ENCODE data around the gene CDR2L. TPM values are rescaled to one million over a fixed set of nuclear protein-coding genes. Genes with fewer than 3 reads are reported as not detected.
"Not testable (repeated sequence)": the region's sequence is repeated elsewhere in the genome, so short reads cannot be mapped to it uniquely, and the experiment has no call there.

Gene CDR2L
- total RNA-seq, 2 experiments from 2014 or later: 0.89 to 0.91 TPM

DNA sequence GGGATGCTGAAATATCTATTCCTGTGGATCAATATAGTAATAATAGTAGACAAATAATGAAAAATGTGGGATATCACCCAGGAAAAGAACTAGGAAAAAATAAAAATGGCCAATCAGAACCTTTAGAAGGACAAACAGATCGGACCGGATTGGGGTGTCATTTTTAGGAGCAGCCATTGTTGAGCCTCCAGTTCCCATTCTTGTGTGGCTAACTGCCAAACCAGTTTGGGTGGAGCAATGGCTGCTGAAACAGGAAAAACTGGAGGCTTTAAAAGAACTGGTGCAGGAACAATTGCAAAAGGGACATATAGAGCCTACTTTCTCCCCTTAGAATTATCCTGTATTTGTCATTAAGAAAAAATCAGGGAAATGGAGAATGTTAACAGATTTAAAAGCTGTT is 39.2 kb downstream of the CDR2L start:
- POLR2A ChIA-PET: interaction anchor here (0.7 kb wide), 1 partner anchor 61 kb away, joined by 3 read pairs; the partner anchor contains the start of gene SLC16A5
- H3K27me3 Mint-ChIP-seq; H3K9me3 Mint-ChIP-seq (ENCODE audit: low read depth); intact Hi-C loops (cut with DNase I, micrococcal nuclease); H3K27ac Mint-ChIP-seq; H3K4me3 Mint-ChIP-seq; ATAC-seq; DNase-seq; CTCF ChIA-PET: not testable (repeated sequence)
- H3K36me3 Mint-ChIP-seq (ENCODE audit: low read depth): peaks cover 17% of the 10 kb centered on the region
- peaks cover 16% of the 10 kb centered on the region for H3K4me1 Mint-ChIP-seq

DNA sequence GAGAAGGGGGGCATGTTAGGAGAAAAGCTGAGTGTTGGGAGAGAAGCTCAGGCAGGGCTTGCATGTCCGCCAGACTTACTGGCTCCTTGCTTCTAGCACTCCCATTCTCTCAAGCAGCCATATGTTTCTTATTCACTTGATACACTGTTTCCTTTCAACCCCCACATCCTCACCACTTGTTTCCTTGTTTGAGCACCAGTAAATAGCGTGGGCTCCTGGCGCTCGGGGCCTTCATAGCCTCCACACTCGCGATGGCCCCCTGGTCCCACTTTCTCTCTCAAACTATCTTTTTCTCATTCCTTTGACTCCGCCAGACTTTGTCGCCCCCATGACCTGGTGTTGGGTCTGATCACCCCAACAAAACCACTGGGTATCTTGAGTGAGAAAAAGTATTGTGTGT is 42.7 kb downstream of the CDR2L start:
- H3K27ac Mint-ChIP-seq: no peak overlapping the region
- ChIA-PET CTCF (no interaction called here), POLR2A (interaction anchor here (0.7 kb wide), 1 partner anchor 121 kb away, joined by 3 read pairs; no protein-coding TSS in a partner anchor)
- ATAC-seq (no peak), DNase-seq (no peak)
- intact Hi-C loops (cut with DNase I, micrococcal nuclease): loop anchor here (5.0 to 10.0 kb wide), 6 partner anchors 48 to 637 kb away; partner anchors contain the start of genes CASKIN2 (in 1 of the 2), MYO15B (in 1 of the 2), RECQL5 (in 1 of the 2) and SAP30BP (in 1 of the 2)
- H3K27me3 Mint-ChIP-seq: no peaks in the 10 kb centered on the region
- H3K4me1 Mint-ChIP-seq: peaks cover 32% of the 10 kb centered on the region
- H3K36me3 Mint-ChIP-seq (ENCODE audit: low read depth): peaks cover 8% of the 10 kb centered on the region
- H3K9me3 Mint-ChIP-seq (ENCODE audit: low read depth): peaks cover 3% of the 10 kb centered on the region
- no peak overlapping the region for H3K4me3 Mint-ChIP-seq

DNA sequence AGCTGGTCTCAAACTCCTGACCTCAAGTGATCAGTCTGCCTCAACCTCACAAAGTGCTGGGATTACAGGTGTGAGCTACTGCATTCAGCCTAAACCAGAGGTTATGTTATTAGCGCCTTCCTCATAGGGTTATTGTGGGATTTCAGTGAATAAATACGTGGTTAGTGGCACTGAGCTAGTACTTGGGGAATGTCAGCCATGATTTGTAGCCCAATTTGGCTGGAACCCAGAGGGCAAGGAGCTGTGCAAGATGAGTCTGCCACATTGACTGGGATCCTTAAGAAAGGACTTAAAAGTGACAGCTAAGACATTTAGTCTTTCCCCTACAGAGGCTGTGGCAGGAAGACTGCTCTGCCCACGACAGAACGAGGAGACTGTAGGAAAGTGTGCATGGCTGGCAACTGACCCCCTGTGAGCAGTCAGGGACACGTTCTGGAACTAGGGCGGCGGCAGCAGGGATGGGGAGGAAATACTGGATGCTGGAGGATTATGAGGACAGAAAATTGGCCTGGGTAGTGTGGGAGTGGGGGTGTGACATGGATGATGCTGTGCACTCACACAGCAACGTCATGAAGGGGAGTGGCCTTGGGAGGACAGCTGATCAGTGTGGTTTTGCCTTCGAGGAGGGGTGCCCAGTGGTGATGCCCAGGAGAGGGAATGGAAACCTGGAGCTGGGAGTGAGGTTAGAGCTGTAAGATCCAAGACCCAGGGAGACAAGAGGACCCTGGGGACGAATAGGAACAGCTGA is 44.7 kb downstream of the CDR2L start:
- peak; percentile 23 for ATAC-seq

DNA sequence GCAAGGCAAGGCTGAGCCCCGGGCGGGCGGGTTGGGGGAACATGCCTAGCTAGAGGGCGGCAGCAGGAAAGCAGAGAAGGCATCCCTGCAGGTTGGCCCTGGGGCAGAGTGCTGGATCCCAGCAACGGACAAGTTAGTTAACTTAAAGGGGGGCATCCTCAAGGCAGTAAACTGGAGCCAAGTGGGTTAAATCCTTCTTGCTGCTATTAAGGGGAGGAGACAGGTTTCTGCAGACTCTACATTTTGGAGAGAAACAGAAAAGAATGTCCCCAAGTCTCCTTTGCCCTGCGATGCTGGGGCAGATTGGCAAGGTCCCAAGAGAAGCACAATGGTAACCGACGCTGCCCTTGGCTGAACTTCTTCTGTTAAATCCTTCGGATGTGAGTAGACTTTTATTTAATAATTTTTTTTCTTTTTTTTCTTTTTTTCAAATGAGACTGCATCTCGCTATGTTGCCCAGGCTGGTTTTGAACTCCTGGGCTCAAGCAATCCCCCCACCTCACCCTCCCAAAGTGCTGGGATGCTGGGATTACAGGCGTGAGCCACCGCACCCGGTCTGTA is 45.4 kb downstream of the CDR2L start:
- DNase-seq (no peak), ATAC-seq (peak; percentile 1)
- CTCF ChIA-PET: interaction anchor here (0.6 to 1.4 kb wide), 4 partner anchors 20 to 81 kb away, joined by 3 to 6 read pairs (median 4); partner anchors contain the start of gene MRPL58
- POLR2A ChIA-PET: interaction anchor here (0.6 kb wide), 1 partner anchor 190 kb away, joined by 4 read pairs; no protein-coding TSS in a partner anchor
- Mint-ChIP-seq H3K4me1 (peaks cover 49% of the 10 kb centered on the region), H3K4me3 (peak overlapping the region; percentile 91), H3K36me3 (ENCODE audit: low read depth) (peaks cover 10% of the 10 kb centered on the region), H3K9me3 (ENCODE audit: low read depth) (peaks cover 3% of the 10 kb centered on the region), H3K27me3 (no peaks in the 10 kb centered on the region), H3K27ac (no peak overlapping the region)
- intact Hi-C loops (cut with DNase I, micrococcal nuclease): loop anchor here (1.0 to 10.0 kb wide), 8 partner anchors 20 to 635 kb away; partner anchors contain the start of genes CASKIN2 (in 1 of the 2), MRPL58 (in 1 of the 2), MYO15B (in 1 of the 2) and RECQL5 (in 1 of the 2)

More for the DNA sequence above, 44.7 kb downstream of the CDR2L start:
- Mint-ChIP-seq H3K9me3 (ENCODE audit: low read depth) (peaks cover 3% of the 10 kb centered on the region), H3K36me3 (ENCODE audit: low read depth) (peaks cover 10% of the 10 kb centered on the region), H3K4me1 (peaks cover 47% of the 10 kb centered on the region), H3K27ac (peak overlapping the region; percentile 32), H3K27me3 (no peaks in the 10 kb centered on the region), H3K4me3 (peak overlapping the region; percentile 48)
- ChIA-PET POLR2A (interaction anchor here (0.6 to 1.1 kb wide), 2 partner anchors 21 to 191 kb away, joined by 3 to 4 read pairs; no protein-coding TSS in a partner anchor), CTCF (interaction anchor here (0.6 to 1.4 kb wide), 6 partner anchors 19 to 108 kb away, joined by 3 to 6 read pairs (median 4); partner anchors contain the start of genes CDR2L, MRPL58 and OTOP2)
- DNase-seq: peak; percentile 79
- intact Hi-C loops (cut with DNase I, micrococcal nuclease): loop anchor here (2.0 to 10.0 kb wide), 7 partner anchors 49 to 635 kb away; partner anchors contain the start of genes CASKIN2 (in 1 of the 2), MYO15B (in 1 of the 2), RECQL5 (in 1 of the 2) and SAP30BP (in 1 of the 2)

DNA sequence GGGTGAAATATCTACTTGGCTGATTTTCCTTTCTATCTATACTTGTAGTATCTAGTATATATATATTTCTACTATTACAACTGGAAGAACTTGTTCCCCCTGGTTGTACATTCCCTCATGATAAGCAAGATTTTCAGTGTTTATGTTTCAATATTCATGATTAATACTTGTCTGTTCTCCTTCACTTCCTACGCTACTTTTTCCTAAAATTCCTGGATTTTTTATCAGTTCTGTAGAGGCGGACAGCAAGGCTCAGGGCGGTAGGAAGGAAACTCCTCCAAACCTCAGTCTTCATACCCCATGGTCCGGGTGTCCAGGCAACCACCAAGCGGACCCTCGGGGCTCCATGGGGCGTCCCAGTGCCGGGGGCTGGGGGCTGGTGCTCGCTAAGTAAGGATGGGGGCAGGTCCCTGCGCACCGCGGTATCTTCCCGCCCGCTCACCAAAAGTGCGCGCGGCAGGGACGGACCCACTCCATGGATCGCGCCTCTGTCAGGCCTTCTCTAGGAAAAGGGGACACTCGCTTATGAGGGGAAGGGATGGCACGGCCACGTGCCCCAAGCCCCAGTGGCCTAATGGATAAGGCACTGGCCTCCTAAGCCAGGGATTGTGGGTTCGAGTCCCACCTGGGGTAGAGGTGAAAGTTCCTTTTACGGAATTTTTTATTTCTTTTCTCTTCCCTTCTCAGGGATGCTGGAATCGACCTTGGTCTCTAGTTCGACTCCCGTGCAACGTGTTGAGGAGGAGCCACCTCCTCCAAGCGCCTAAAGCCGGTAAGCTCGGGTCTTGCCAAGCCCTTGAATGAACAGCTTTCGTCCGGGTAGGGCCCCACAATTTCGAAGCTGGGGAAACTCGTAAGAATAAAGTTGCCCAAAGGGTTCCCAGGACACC is 46.2 kb downstream of the CDR2L start:
- H3K4me1 Mint-ChIP-seq: peaks cover 49% of the 10 kb centered on the region
- ATAC-seq (peak; percentile 40), DNase-seq (peak; percentile 95)
- POLR2A ChIA-PET: interaction anchor here (0.7 to 1.4 kb wide), 4 partner anchors 21 to 210 kb away, joined by 3 to 4 read pairs (median 4); partner anchors contain the start of gene NUP85
- CTCF ChIA-PET: interaction anchor here (0.7 to 1.4 kb wide), 3 partner anchors 9 to 14 kb away, joined by 4 read pairs; no protein-coding TSS in a partner anchor
- peak overlapping the region; percentile 91 for H3K4me3 Mint-ChIP-seq
- H3K27me3 Mint-ChIP-seq: no peaks in the 10 kb centered on the region
- peaks cover 14% of the 10 kb centered on the region for H3K36me3 Mint-ChIP-seq (ENCODE audit: low read depth)
- intact Hi-C loops (cut with DNase I, micrococcal nuclease): loop anchor here (1.0 to 10.0 kb wide), 15 partner anchors 8 to 634 kb away; partner anchors contain the start of genes MRPL58 (in 2 of the 2), ARMC7 (in 1 of the 2), CASKIN2 (in 1 of the 2) and FDXR (in 1 of the 2)
- H3K27ac Mint-ChIP-seq: peak overlapping the region; percentile 96
- H3K9me3 Mint-ChIP-seq (ENCODE audit: low read depth): peaks cover 3% of the 10 kb centered on the region

DNA sequence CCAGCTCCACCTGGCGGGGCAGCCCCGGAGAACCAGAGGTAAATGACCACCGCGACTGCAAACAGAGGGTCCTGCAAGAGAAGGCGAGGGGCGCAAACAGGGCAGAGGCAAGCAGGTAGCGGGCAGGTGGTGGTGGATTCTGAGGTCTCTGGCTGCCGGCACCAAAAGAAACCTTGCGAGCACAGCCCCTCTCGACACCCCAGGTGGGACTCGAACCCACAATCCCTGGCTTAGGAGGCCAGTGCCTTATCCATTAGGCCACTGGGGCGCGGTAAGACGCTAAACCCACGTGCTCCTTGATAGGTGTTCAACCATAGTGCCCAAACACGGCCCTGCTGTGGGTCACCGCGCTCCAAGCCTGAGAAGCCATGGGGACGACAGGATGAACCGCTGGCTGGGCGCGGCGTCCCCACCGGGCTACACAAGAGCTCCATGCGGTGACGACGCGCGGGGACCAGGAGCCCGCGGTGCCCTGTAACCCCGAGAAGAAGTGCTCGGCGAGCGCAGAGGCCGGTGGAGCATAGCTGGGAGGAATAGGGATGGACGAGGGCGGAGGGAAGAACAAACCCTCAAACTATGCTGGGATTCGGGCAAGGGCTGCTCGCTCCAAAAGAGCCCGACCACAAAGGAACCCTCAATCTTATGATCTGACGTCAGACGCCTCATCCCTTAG is 46.9 kb downstream of the CDR2L start:
- POLR2A ChIA-PET: interaction anchor here (0.7 to 1.5 kb wide), 7 partner anchors 13 to 359 kb away, joined by 3 to 4 read pairs (median 4); partner anchors contain the start of genes KCTD2 and NUP85

DNA sequence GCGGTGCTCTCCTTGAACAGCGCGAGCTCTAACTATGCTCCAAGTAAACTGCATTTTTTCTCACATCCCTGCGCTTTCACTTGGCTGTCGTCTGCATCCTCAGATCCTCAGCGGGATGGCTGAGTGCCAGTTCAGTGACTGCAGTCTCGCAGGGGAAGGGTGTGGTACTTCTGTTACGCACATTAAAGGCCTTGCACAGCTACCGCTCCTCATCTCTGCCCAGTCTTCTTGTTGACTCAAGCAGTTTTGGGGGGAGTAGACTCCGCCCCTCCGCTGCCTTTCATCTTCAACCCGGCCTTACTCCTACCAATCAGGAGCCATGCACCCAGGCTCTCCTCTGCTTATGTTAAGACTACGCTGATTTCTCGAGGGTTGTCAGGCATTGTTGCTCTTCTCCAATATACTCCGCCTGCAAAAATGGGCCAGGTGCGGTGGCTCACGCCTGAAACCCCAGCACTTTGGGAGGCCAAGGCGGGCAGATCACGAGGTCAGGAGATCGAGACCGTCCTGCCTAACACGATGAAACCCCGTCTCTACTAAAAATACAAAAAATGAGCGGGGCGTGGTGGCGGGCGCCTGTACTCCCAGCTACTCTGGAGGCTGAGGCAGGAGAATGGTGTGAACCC is 49.3 kb downstream of the CDR2L start:
- Mint-ChIP-seq H3K36me3 (ENCODE audit: low read depth) (peaks cover 34% of the 10 kb centered on the region), H3K4me3 (peak overlapping the region; percentile 56), H3K27me3 (no peaks in the 10 kb centered on the region), H3K4me1 (peaks cover 44% of the 10 kb centered on the region), H3K9me3 (ENCODE audit: low read depth) (no peaks in the 10 kb centered on the region), H3K27ac (peak overlapping the region; percentile 70)
- intact Hi-C loops (cut with DNase I, micrococcal nuclease): loop anchor here (10.0 kb wide), 2 partner anchors 148 to 548 kb away; partner anchors contain the start of genes MYO15B (in 1 of the 2) and SUMO2 (in 1 of the 2)
- ChIA-PET CTCF (interaction anchor here (0.6 kb wide), 1 partner anchor 11 kb away, joined by 3 read pairs; no protein-coding TSS in a partner anchor), POLR2A (interaction anchor here (1.6 kb wide), 1 partner anchor 77 kb away, joined by 4 read pairs; no protein-coding TSS in a partner anchor)
- ATAC-seq: peak; percentile 59
- peak; percentile 86 for DNase-seq

More for the DNA sequence above, 46.9 kb downstream of the CDR2L start:
- peak overlapping the region; percentile 96 for H3K27ac Mint-ChIP-seq
- ATAC-seq: peak; percentile 65
- peaks cover 3% of the 10 kb centered on the region for H3K9me3 Mint-ChIP-seq (ENCODE audit: low read depth)
- CTCF ChIA-PET: interaction anchor here (0.6 to 1.4 kb wide), 10 partner anchors 9 to 174 kb away, joined by 3 to 4 read pairs (median 4); partner anchors contain the start of genes CDR2L and NT5C
- intact Hi-C loops (cut with DNase I, micrococcal nuclease): loop anchor here (1.0 to 10.0 kb wide), 14 partner anchors 9 to 633 kb away; partner anchors contain the start of genes ARMC7 (in 1 of the 2), CASKIN2 (in 1 of the 2), FDXR (in 1 of the 2) and GRB2 (in 1 of the 2)
- no peaks in the 10 kb centered on the region for H3K27me3 Mint-ChIP-seq
- H3K36me3 Mint-ChIP-seq (ENCODE audit: low read depth): peaks cover 17% of the 10 kb centered on the region
- peaks cover 49% of the 10 kb centered on the region for H3K4me1 Mint-ChIP-seq
- peak overlapping the region; percentile 91 for H3K4me3 Mint-ChIP-seq
- DNase-seq: peak; percentile 96

DNA sequence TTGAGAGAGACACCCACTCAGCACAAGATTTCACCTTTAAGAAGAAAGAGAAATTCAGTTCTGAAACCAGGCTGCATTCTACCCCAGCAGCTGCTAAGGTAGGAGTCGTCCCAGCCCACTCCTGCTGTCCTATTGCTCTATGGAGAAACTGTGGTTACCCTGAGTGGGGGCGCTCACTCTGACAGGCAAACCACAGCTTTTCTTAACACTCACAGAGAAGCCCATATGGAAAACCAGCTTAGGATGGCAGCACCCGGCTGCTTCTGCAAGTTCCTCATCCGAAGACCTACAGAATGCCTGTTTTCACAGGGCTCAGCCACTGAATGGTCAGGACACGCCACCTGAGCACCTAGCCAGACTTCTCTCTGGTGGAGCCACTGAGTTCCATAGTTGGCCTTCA is 51.8 kb downstream of the CDR2L start:
- CTCF ChIA-PET: interaction anchor here (0.7 to 1.2 kb wide), 3 partner anchors 9 to 150 kb away, joined by 3 to 8 read pairs (median 4); no protein-coding TSS in a partner anchor
- H3K36me3 Mint-ChIP-seq (ENCODE audit: low read depth): peaks cover 37% of the 10 kb centered on the region
- H3K4me3 Mint-ChIP-seq: no peak overlapping the region
- ATAC-seq: no peak
- peaks cover 26% of the 10 kb centered on the region for H3K4me1 Mint-ChIP-seq
- POLR2A ChIA-PET: no interaction called here
- H3K9me3 Mint-ChIP-seq (ENCODE audit: low read depth): no peaks in the 10 kb centered on the region
- intact Hi-C loops (cut with DNase I, micrococcal nuclease): loop anchor here (10.0 kb wide), 2 partner anchors 146 to 546 kb away; partner anchors contain the start of genes MYO15B (in 1 of the 2) and SUMO2 (in 1 of the 2)
- no peaks in the 10 kb centered on the region for H3K27me3 Mint-ChIP-seq
- no peak overlapping the region for H3K27ac Mint-ChIP-seq
- no peak for DNase-seq

DNA sequence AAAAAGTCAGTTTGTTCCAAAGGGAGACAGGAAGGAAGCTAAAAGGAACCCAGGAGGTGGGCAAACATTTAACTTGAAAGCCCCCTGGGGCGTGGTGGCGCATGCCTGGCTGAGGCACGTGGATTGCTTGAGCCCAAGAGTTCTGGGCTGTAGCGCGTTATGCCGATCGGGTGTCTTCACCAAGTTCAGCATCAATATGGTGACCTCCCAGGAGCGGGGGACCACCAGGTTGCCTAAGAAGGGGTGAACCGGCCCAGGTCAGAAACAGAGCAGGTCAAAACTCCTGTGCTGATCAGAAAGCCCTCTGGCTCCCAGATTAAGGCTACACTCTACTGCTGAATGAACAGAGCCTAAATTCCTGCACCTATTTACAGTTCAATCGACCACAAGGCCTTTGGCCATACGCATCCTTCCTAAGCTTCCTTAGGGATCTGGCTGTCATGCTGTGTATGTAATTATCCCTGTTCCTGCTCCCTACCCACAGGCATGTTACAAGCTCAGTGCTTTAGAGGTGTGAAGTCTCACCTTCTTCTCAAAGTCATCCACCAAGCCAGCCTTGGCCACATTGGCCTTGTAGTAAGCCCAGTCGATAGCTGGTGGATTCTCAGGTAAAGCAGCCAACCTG is 54.3 kb downstream of the CDR2L start:
- CTCF ChIA-PET: interaction anchor here (0.6 to 1.8 kb wide), 6 partner anchors 18 to 160 kb away, joined by 3 to 5 read pairs (median 3); no protein-coding TSS in a partner anchor

More for the DNA sequence above, 54.3 kb downstream of the CDR2L start:
- H3K4me1 Mint-ChIP-seq: peaks cover 20% of the 10 kb centered on the region
- no peaks in the 10 kb centered on the region for H3K27me3 Mint-ChIP-seq
- H3K27ac Mint-ChIP-seq: no peak overlapping the region
- ATAC-seq (no peak), DNase-seq (no peak)
- no peaks in the 10 kb centered on the region for H3K9me3 Mint-ChIP-seq (ENCODE audit: low read depth)
- H3K36me3 Mint-ChIP-seq (ENCODE audit: low read depth): peaks cover 31% of the 10 kb centered on the region
- POLR2A ChIA-PET: no interaction called here
- intact Hi-C loops (cut with DNase I, micrococcal nuclease): no loop called here
- no peak overlapping the region for H3K4me3 Mint-ChIP-seq

Measured in activated CD4-positive, alpha-beta T cell treated with anti-CD3 and anti-CD28 coated beads for 36 hours (primary cell).